GM12891 (cell line): Measurements from ENCODE around the gene DHRS7.

Source experiments
- PAX5 ChIP-seq: IDR thresholded peaks from 2 replicates; pipeline ENCODE4 v1.6.1; 2011; ENCODE audit warnings: low read length, moderate library complexity, mild to moderate bottlenecking; ENCODE audit not compliant: insufficient read depth, severe bottlenecking
- POLR2A ChIP-seq: IDR thresholded peaks from 2 replicates; pipeline ENCODE4 v1.6.1; 2011; ENCODE audit warnings: low read depth, low read length, control low read depth
- POLR2AphosphoS5 ChIP-seq: IDR thresholded peaks from 2 replicates; pipeline ENCODE4 v1.6.1; 2011; ENCODE audit warnings: low read depth, low read length, control low read depth
- SPI1 ChIP-seq: IDR thresholded peaks from 2 replicates; pipeline ENCODE4 v1.6.1; 2011; ENCODE audit warnings: low read depth, low read length, control low read depth
- TAF1 ChIP-seq: IDR thresholded peaks from 2 replicates; pipeline ENCODE4 v1.6.1; 2011; ENCODE audit warnings: low read depth, low read length, control low read depth

- no peak for TF ChIP-seq PAX5
- TF ChIP-seq POLR2A, result no peak
- no peak for TF ChIP-seq POLR2AphosphoS5
- no peak for TF ChIP-seq SPI1
- no peak for TF ChIP-seq TAF1
Observed at GRCh38 chr14:60161196-60162107, 3.7 kb downstream of the DHRS7 start.
